ENCODE results near the gene BMP2. TPM values are rescaled to one million over a fixed set of nuclear protein-coding genes. Genes with fewer than 3 reads are reported as not detected.

The BMP2 gene
- total and polyA plus RNA-seq, 2 experiments from 2014 or later, result 0.73 to 1.0 TPM

GRCh38 chr20:6732001-6732447 lies 35.5 kb upstream of the BMP2 start:
- Mint-ChIP-seq H3K36me3 (ENCODE audit: low read depth) (no peaks in the 10 kb centered on the region), H3K27me3 (ENCODE audit: insufficient read depth, low read depth, poor library complexity) (peaks cover 2% of the 10 kb centered on the region), H3K27ac (peak overlapping the region; percentile 37; the same call in 1 of the 2 replicates), H3K9me3 (peaks cover 2% of the 10 kb centered on the region; the same call in 2 of the 3 replicates), H3K4me3 (no peak overlapping the region), H3K4me1 (peaks cover 9% of the 10 kb centered on the region)
- H3K9me2 ChIP-seq (ENCODE audit: insufficient read depth), result no peaks in the 10 kb centered on the region; the same call in 1 of the 2 replicates
- ATAC-seq (no peak), DNase-seq (ENCODE audit: low spot score) (no peak)
- no peaks in the 10 kb centered on the region for H3K4me1 ChIP-seq (ENCODE audit: insufficient read depth)
- no peaks in the 10 kb centered on the region for H3F3A ChIP-seq (replicated peaks; ENCODE audit: low read depth)
- H3K27ac ChIP-seq (ENCODE audit: low read depth), result no peak overlapping the region
- H3K79me2 ChIP-seq (replicated peaks; ENCODE audit: insufficient read depth), result no peaks in the 10 kb centered on the region
- no peak overlapping the region for H3K4me2 ChIP-seq
- H3K4me3 ChIP-seq, result no peak overlapping the region
- no peaks in the 10 kb centered on the region for H3K27me3 ChIP-seq (ENCODE audit: insufficient read depth)
- TF ChIP-seq JUNB (IDR thresholded peaks at IDR 0.05; ENCODE audit: unreplicated experiment), result no peak
- TF ChIP-seq STAT1 (IDR thresholded peaks at IDR 0.05; ENCODE audit: unreplicated experiment), result no peak
- no peak for TF ChIP-seq NANOG (IDR thresholded peaks at IDR 0.05; ENCODE audit: borderline replicate concordance)
- TF ChIP-seq POLR2AphosphoS5 (IDR thresholded peaks at IDR 0.05; ENCODE audit: low read depth), result no peak
- TF ChIP-seq EZH2 (IDR thresholded peaks at IDR 0.05; ENCODE audit: low read depth, unreplicated experiment), result no peak
- TF ChIP-seq, protein P1, sequence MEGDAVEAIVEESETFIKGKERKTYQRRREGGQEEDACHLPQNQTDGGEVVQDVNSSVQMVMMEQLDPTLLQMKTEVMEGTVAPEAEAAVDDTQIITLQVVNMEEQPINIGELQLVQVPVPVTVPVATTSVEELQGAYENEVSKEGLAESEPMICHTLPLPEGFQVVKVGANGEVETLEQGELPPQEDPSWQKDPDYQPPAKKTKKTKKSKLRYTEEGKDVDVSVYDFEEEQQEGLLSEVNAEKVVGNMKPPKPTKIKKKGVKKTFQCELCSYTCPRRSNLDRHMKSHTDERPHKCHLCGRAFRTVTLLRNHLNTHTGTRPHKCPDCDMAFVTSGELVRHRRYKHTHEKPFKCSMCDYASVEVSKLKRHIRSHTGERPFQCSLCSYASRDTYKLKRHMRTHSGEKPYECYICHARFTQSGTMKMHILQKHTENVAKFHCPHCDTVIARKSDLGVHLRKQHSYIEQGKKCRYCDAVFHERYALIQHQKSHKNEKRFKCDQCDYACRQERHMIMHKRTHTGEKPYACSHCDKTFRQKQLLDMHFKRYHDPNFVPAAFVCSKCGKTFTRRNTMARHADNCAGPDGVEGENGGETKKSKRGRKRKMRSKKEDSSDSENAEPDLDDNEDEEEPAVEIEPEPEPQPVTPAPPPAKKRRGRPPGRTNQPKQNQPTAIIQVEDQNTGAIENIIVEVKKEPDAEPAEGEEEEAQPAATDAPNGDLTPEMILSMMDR (conservative IDR thresholded peaks at IDR 0.05; ENCODE audit: low read depth in 2 of 2), result no peak
- TF ChIP-seq, protein P2, sequence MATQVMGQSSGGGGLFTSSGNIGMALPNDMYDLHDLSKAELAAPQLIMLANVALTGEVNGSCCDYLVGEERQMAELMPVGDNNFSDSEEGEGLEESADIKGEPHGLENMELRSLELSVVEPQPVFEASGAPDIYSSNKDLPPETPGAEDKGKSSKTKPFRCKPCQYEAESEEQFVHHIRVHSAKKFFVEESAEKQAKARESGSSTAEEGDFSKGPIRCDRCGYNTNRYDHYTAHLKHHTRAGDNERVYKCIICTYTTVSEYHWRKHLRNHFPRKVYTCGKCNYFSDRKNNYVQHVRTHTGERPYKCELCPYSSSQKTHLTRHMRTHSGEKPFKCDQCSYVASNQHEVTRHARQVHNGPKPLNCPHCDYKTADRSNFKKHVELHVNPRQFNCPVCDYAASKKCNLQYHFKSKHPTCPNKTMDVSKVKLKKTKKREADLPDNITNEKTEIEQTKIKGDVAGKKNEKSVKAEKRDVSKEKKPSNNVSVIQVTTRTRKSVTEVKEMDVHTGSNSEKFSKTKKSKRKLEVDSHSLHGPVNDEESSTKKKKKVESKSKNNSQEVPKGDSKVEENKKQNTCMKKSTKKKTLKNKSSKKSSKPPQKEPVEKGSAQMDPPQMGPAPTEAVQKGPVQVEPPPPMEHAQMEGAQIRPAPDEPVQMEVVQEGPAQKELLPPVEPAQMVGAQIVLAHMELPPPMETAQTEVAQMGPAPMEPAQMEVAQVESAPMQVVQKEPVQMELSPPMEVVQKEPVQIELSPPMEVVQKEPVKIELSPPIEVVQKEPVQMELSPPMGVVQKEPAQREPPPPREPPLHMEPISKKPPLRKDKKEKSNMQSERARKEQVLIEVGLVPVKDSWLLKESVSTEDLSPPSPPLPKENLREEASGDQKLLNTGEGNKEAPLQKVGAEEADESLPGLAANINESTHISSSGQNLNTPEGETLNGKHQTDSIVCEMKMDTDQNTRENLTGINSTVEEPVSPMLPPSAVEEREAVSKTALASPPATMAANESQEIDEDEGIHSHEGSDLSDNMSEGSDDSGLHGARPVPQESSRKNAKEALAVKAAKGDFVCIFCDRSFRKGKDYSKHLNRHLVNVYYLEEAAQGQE (IDR thresholded peaks at IDR 0.05; ENCODE audit: unreplicated experiment), result no peak
- TF ChIP-seq, protein P3, sequence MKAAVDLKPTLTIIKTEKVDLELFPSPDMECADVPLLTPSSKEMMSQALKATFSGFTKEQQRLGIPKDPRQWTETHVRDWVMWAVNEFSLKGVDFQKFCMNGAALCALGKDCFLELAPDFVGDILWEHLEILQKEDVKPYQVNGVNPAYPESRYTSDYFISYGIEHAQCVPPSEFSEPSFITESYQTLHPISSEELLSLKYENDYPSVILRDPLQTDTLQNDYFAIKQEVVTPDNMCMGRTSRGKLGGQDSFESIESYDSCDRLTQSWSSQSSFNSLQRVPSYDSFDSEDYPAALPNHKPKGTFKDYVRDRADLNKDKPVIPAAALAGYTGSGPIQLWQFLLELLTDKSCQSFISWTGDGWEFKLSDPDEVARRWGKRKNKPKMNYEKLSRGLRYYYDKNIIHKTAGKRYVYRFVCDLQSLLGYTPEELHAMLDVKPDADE (IDR thresholded peaks at IDR 0.05), result no peak
- no peak for TF ChIP-seq EZH2phosphoT487 (IDR thresholded peaks at IDR 0.05; ENCODE audit: unreplicated experiment)
- H3K36me3 ChIP-seq (ENCODE audit: insufficient read depth), result no peaks in the 10 kb centered on the region
- no peak overlapping the region; the same call in 1 of the 2 replicates for H2AFZ ChIP-seq
- H4K20me1 ChIP-seq (replicated peaks; ENCODE audit: insufficient read depth), result no peaks in the 10 kb centered on the region

- no peaks in the 10 kb centered on the region for H3K36me3 ChIP-seq (ENCODE audit: insufficient read depth)
- Mint-ChIP-seq H3K36me3 (ENCODE audit: low read depth) (no peaks in the 10 kb centered on the region), H3K9me3 (peaks cover 2% of the 10 kb centered on the region; the same call in 2 of the 3 replicates), H3K27ac (no peak overlapping the region), H3K4me3 (no peak overlapping the region), H3K4me1 (peaks cover 9% of the 10 kb centered on the region), H3K27me3 (ENCODE audit: insufficient read depth, low read depth, poor library complexity) (peaks cover 2% of the 10 kb centered on the region)
- no peak overlapping the region for H3K4me2 ChIP-seq
- no peak overlapping the region for H2AFZ ChIP-seq
- H3K79me2 ChIP-seq (replicated peaks; ENCODE audit: insufficient read depth), result no peaks in the 10 kb centered on the region
- no peaks in the 10 kb centered on the region for H3K27me3 ChIP-seq (ENCODE audit: insufficient read depth)
- no peak for ATAC-seq
- DNase-seq (ENCODE audit: low spot score), result no peak
- no peak for TF ChIP-seq POLR2AphosphoS5 (IDR thresholded peaks at IDR 0.05; ENCODE audit: low read depth)
- no peak for TF ChIP-seq NANOG (IDR thresholded peaks at IDR 0.05; ENCODE audit: borderline replicate concordance)
- TF ChIP-seq, protein P2 (IDR thresholded peaks at IDR 0.05; ENCODE audit: unreplicated experiment), result no peak
- no peak for TF ChIP-seq EZH2 (IDR thresholded peaks at IDR 0.05; ENCODE audit: low read depth, unreplicated experiment)
- H4K20me1 ChIP-seq (replicated peaks; ENCODE audit: insufficient read depth), result no peaks in the 10 kb centered on the region
- H3F3A ChIP-seq (replicated peaks; ENCODE audit: low read depth), result no peaks in the 10 kb centered on the region
- H3K9me2 ChIP-seq (ENCODE audit: insufficient read depth), result no peaks in the 10 kb centered on the region; the same call in 1 of the 2 replicates
- no peak overlapping the region for H3K27ac ChIP-seq (ENCODE audit: low read depth)
- no peaks in the 10 kb centered on the region for H3K4me1 ChIP-seq (ENCODE audit: insufficient read depth)
- no peak overlapping the region for H3K4me3 ChIP-seq
Observed at GRCh38 chr20:6732851-6733250, 34.6 kb upstream of the BMP2 start.
